CMK (cell line): ENCODE results near the gene GLIS1.

Source experiments
- DNase-seq: peaks from one replicate; pipeline ENCODE4 v3.0.0-alpha.2; 2010; ENCODE audit warnings: low read depth

GLIS1 gene

DNA sequence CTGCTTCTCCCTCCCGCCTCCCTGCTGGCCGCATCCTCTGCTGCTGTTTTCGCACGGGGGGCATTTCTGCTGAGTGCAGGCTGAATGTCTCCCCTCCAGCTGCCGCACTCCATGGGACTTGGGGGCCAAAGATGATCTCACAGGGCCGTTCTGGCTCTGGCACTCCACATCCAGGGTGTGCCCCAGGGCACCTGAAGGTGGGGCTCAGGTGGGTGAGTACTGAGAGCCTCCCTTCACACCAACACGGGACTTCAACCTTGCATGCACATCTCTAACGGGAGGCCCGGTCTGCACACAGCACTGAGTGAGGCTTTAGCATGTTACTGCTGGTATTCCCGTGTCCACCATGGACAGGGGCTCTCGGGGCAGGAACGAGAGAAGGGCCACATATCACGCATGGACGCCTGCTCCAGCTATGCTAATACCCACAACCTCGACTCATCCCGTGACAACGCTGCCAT lies 190.9 kb downstream of the GLIS1 start:
- DNase-seq: no peak

GRCh38 chr1:53547231-53547790 lies 191.7 kb downstream of the GLIS1 start:
- DNase-seq: no peak

DNA sequence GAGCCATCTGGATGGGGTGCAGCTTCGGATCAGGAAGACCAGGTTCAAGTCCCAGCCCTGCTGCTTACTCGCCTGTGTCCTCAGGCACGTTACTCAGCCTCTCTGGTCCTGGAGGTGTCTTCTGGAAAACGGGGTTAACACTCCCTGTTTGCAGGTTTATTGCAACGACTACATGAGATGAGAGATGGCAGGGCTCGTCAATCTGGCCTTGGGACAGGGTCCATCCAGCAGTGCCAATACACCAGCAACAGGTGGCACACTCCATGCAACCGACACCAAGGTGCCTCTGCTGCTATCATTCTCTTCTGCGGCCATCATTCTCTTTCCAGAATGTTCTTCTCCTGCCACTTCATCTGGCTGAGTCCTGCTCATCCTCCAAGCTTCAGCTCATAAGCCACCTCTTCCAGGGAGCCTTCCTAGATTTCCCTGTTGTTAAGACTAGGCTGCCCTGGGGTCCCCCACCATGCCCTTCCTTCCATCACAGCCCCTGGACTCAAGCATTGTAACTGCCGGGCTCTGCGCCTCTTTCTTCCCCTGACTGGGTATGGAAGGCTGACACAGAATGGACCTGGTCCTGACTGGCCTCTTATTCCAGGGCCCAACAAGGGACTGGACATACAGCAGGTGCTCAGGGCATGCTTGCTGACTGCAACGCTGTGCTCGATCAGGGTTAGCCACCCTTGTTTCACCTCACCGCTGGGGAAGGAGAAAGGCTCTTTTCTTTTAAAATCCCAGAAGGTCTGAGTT lies 192.4 kb downstream of the GLIS1 start:
- no peak for DNase-seq

DNA sequence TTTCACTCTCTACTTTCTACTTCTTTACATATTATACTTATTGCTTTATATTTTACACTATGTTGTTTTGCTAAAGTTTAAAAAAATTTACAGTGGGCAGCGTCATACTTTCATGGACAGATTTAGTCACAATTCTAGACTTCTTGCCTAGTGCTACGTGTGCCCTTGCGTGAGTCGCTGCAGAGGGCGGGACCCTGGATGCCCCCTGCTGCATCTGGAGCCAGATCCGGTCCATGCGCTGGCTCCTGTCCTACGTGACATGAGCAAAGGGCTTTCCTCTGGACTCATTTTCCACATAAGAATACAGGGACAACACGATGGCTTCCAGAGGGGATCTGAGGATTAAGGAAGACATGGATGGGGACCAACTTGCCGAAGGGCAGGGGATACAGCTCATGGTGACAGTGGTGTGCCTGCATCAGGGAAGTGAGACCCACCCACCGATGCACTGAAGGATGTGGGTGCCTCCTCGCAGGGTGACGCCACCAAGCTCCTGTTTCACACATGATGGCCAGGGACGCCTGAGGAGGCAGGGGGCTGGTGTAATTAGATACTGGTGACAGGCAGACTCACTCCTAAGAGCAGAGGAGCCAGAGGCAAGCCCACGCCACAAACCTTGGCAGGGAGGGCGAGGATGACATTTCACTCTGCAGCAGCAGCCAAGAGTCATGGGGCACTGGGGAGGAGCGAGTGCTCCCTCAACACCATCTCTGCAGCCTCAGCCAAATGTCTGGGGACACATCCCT lies 193.1 kb downstream of the GLIS1 start:
- no peak for DNase-seq

DNA sequence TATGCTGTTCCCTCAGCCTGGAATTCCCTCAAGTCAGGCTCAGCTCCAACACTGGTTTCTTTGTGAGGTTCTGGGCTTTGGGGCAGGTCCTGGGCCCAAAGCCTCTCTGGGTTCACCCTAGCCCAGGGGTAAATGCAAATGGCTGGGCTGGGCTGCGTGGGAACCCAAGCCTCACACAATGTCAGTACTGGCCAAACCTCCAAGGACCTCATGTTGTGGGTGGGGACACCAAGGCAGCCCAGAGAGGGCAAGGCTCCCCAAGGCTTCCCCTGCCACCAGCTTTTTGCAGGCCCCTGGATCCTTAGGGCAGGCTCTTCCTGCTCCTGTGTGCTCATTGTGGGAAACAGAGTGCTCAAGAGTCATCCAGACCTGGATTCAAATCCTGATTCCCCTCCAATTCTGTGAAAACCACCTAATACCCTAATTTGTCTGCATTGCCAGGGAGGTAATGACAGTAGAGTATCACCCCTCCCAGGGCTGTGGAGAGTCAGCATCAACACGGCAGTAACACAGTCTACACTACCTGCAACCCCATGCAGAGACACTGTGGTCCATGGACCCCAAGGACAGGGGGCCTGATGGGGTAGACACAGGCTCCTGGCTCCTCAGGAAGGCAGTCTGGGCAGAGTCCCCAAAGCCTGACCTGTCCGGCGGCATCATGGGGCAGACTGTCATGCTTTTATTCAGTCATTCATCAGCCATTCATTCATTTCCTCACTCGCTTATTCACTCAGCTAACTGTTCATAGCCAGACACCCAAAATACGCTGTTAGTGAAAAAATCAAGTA lies 194.0 kb downstream of the GLIS1 start:
- DNase-seq: no peak

DNA sequence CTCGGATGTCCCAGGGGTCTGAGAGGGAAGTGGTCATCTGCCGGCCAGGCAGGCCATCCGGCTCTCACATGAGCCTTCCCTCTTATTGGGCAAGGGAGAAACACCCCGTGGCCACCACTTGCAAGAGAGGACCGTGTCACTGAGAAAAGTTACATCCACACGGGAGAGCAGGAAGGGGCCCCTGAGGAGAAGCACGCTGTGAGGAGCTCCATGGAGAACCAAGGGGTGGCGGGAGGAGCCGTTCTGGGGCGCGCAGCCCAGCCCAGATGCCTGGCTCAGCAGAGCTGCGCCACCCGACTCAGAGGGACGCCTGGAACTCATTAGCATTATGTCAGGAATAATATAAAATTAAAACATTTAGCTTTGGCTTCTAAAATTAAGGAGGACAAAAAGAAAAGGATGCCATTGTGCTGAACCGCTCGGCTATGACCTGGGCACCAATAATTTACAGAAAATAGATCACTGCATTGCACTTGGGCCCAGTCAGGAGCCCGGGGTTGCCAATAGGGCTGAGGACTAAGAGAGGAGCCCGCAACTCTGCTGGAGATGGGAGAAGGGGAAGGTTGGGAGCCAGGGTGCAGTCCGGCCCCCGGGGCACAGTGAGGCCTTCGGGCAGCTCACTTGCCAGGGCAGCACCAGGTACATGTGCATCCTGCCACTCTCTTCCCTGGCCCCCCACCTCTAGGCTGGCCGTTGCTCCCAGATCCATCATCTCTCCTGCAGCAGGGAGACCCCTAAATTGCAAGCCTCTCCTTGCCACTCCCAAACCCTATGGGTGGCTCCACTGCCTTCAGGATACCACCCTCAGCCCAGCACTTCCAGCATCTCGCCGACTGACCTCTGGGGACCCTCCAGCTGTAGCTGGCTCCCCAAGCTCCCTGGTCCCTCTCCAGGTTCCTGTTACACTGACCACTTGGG lies 194.9 kb downstream of the GLIS1 start:
- DNase-seq: no peak

DNA sequence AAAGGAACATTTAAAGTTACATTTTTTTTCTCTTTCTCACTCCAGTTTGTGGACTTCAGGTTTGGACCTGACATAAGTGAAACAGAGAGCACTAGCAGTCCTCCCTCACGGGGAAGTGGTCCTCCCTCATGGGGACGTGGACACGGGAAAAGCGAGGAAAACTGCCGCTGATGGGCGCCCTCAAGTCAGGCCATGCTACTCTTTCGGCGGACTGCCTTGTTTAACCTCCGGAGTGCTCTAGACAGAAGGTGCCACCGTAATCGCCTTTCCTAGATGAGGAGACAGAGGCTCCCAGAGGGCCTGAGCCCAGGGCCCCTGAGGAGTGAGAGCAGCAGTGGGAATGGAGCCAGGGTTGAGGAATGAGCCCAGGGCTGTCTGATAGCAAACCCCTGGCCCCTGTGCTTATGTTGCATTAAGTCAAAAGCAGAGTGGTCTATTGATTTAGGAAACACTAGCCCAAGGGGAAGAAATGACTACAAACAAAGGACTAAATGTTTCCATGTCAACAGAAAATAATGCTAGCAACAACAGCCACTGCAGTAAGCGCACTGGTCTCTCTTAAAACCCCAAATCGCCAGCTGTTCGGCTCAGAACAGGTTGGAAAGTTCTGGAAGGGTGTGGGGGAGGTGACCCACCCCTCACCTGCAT lies 195.7 kb downstream of the GLIS1 start:
- DNase-seq: no peak

- no peak for DNase-seq
Measured at GRCh38 chr1:53542551-53542950, 196.4 kb downstream of the GLIS1 start.

DNA sequence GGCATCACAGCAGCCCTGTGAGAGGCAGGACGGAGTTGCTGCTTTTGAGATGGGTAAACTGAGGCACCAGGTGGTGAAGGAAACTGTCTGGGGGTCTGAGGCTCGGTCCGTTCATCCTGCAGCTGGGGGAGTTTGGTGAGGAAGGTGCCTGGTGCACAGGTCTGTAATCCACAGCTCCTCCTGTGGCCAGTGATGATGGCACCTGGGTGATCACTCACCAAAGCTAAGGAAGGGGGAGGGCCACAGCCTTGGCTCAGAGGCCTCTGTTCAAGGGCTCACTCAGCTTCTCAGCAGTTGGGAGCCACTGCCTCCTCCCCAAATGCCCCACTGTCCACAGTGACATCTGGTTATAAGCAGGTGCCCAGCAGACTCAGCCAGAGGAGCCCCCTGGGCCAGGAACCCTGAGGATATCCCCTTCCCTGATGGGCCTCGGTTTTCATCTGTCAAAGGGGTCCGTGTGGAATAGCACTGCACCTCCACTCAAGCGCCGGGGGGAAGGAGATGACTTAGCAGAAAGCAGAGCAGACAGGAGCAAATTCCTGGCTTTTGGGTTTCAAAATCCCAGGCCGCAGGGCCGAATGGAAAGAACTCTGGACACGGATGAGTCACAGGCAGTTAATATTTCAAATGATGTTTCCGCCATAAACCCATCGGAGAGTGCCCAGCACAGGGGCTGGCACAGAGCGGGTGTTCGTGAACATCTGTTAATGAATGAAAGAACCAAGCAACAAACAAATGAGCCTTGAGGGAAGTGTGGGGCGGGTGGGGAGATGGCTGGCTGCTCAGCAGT lies 197.0 kb downstream of the GLIS1 start:
- no peak for DNase-seq

DNA sequence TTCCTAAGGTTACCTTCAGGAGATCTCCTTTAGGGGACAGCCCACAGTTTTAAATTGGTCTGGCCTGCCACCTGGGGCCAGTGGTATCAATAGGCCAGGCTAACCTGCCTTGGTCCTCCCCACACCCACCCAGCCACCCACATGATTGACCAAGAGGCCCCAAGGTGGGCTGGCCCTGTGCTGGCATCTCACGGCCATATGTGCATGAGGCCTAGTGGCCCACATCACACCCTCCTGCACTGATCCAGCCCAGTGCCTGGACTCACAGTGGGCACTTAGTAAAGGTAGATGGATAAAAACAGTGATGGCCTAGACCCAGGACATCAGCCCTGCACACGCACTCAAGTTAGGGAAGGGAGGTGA lies 197.7 kb downstream of the GLIS1 start:
- no peak for DNase-seq

DNA sequence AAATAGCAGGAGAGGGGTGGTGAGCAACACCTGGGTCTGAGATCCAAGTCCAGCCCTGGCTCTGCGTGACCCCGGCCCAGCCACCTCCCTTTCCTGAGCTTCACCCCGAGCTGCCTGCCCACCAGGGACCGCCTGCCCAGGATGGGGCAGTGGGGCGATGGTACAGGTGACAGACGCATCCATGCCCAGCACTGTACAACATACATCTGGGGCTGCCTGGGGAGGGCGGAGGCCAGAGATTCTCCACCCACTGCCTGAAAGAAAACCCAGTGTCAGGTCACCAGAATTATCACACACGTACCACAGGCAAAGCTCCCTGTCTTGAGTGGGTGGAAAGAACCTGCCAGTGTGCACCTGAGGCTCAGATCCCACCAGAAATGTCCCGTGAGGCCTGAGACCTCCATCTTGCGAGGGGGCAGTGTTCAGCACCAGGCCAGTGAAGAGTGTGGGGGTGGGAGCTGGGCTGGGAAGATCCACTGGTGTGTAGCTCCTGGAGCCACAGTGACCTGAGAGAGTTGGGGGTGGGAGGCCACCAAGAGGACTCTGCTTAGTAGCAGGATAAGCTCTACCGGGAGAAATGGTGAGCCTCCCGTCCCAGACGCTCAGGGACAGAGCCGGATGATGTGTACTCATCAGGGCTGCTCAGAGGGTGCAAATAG lies 198.2 kb downstream of the GLIS1 start:
- no peak for DNase-seq

GRCh38 chr1:53539711-53540603 lies 199.0 kb downstream of the GLIS1 start:
- no peak for DNase-seq

DNA sequence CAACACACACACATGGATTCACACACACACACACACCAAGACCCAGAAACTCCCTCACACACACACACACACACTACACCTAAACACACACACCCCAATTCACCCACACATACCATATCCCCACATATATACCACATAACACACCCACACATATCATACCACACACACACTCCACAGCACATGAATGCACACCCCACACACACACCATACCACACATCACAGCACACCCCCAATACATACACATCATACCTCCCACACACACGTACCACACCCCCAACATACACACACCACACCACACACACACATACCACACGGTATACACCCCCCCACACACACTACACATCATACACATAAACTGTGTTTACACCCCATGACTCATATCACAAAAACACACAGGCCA lies 199.7 kb downstream of the GLIS1 start:
- no peak for DNase-seq

DNA sequence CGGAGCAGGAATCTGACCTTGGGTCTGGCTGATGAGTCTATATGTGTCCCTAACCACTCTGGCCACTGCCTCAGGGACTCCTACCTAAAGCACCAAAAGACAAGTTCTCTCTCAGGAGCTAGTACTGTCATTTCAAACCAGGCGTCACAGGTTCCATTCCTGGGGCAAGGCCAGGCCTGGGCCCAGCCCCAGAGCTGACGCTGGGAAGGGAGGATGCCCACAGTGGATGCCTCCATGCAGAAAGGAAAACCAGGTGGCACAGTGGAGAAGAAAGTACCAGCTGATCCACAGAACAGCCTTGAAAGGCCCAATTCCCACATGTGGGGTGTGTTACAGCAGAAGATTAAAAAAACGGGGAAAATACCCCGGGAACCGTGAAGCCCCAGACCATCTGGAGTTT lies 202.4 kb downstream of the GLIS1 start:
- DNase-seq: no peak

- DNase-seq: no peak
Measured at GRCh38 chr1:53535846-53536245, 203.1 kb downstream of the GLIS1 start.

DNA sequence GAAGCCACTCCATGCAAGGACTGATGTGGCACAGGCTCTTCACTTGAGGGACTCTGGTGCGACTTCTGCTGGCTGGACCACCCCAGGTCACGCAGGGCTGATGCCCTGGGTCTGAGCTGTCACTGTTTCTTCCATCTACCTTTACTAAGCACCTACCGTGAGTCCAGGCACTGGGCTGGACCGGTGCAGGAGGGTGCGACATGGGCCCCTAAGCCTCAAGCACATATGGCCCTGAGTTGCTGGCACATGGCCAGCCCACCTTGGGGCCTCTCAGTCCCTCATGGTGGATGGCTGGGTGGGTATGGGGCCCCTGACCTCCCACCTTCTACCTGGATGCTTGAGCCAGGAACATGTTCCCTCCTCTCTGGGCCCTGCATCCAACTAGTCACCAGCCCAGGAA lies 203.7 kb downstream of the GLIS1 start:
- DNase-seq: no peak

DNA sequence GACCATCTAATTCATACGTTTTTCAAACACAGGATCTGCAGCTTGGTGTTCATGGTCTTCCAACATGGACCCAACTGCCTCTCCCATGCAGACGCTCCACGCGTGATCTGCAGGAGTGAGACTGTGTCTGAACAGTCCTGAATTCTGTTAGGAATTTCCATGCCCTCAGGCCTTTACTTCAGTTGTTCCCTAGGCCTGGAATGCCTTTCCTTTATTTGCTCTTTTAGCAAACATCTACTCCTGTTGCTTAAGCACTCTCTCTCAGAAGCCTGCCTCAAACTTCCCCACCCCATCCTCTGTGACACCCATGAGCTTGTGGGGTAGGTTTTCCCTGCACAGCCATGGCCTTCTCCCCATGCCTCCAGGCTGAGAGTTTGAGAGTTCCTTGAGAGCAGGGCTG lies 206.1 kb downstream of the GLIS1 start:
- DNase-seq: no peak

GRCh38 chr1:53532377-53532776 lies 206.6 kb downstream of the GLIS1 start:
- no peak for DNase-seq

DNA sequence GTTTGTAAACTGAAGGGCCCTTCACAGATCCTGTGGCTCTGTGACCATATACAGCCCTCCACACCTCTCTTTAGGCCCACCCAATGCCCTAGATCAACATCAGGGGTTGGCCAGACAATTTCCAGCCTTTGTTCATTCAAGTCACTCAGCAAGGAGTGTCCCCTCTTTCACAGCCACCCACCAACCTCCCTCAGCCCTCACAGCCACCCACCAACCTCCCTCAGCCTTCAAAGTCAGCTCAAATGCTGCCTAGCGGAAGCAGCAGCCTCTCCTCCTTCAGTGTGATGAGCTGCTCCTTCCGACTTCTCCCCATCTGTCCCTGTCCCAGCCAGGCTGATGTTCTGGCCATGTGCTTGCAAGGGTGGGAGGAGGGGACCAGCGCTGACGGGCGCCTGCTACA lies 208.4 kb downstream of the GLIS1 start:
- DNase-seq: no peak
